ENCODE measurements around the gene CAPN10.
A peak's percentile ranks its signal among the peaks of the same experiment; 100 is the strongest.
"Not testable (repeated sequence)": the region's sequence is repeated elsewhere in the genome, so short reads cannot be mapped to it uniquely, and the experiment has no call there.

CAPN10 gene

DNA sequence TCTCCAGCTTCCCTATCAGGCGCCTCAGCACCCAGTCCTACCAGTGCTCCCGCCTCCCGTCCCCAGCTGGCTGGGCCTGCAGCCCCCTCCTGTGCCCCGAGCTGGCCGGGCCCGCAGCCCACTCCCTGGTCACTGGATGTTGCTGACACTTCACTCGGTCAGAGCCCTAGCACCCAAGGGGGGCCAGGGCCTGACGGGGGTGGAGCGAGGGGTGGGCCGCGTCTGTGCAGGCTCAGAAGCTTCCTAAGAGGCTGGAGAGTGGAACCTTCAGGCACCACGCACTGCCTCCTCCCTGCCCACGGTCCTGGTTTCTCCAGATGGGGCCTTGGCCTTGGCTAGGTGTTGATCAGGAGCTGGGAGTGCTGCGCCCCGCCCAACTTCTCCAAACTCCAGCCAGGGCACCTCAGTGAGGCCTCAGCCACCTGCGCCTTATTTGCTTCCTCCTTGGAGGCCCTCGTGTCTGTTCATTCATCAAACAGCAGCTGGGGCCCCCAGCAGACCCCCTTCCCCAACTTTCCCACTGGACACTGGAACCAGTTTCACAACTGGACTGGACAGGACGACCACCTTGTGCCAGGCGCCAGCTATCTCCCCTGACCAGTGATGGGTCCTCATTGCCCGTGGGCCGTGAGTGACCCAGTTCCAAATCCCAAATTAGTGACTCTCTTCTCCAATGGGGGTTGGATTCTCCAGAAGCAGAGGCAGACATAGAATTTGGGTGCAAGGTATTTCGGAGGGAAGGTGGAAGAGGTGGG lies 16.7 kb downstream of the CAPN10 start:
- no peak for DNase-seq (ENCODE audit: low read depth)

DNA sequence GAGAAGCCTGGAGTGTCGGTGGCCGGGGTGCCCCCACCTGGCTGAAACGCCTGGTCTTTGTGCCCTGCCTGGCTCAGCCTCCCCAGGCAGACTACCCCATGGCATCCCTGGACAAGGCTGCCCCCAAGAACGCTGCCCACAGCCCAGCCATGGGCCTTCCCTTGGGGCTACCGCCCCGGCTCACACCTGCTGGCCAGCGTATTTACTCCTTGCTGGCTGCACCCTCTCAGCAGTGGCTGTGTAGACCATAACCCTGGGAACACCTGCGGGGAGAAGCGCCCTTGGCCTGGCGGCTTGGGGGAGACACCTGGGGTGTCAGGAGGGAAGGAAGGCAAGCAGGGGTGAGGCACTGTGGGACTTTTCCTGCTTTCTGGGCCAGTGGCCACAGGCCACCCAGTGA lies 17.3 kb downstream of the CAPN10 start:
- DNase-seq (ENCODE audit: low read depth) = no peak

GRCh38 chr2:240604291-240604938 lies 17.9 kb downstream of the CAPN10 start:
- no peak for DNase-seq (ENCODE audit: low read depth)

GRCh38 chr2:240604939-240605716 lies 18.6 kb downstream of the CAPN10 start:
- no peak for DNase-seq (ENCODE audit: low read depth)

GRCh38 chr2:240605867-240606743 lies 19.6 kb downstream of the CAPN10 start:
- DNase-seq (ENCODE audit: low read depth) = no peak

DNA sequence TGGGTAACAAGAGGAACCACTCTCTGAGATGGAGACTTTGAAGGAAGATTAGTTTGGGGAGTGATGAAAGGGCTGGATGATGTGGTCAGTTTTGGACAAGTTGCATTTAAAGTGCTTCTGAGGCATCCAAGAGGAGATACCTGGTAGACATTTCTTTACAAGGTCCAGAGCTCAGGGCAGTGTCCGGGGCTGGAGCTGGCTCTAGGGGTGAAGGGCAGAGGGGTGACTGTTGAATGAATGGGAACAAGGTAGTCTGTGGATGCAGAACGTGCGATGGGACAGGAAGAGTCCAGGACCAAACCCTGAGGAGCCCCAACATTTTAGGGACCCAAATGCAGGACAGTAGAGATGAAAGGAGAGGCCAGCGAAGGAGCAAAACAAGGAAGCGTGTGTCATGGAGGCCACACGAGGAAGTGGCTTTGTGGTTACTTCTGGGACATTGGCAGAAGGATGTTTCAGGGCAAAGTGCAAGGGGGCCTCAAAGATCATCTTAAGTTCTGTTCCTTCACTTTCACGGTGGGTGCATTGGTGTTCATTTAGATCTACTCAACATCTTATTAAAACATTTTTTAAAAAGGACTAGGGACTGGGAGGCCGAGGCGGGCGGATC lies 25.2 kb downstream of the CAPN10 start:
- DNase-seq (ENCODE audit: low read depth) = no peak

- DNase-seq (ENCODE audit: low read depth) = no peak
Measured at GRCh38 chr2:240613781-240614180, 27.2 kb downstream of the CAPN10 start.

- DNase-seq (ENCODE audit: low read depth) = no peak
Measured at GRCh38 chr2:240614391-240614790, 27.9 kb downstream of the CAPN10 start.

DNA sequence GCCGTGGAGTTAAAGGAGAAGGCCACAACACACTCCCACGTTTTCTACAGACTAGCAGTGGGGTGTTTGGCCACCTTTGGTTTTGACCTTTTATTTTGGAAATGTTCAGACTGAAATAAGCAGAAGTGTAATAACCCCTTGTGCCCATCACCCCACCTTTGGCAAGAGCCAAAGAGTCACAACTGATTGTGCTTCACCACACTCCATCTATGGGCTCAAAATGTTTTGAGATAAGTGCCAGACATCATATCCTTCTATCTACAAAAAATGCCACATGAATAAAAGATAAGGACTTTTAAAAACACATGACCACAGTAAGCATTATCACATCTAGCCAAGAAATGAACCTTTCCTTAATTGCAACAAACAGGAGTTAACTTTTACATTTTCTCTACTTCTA lies 28.9 kb downstream of the CAPN10 start:
- no peak for DNase-seq (ENCODE audit: low read depth)

DNA sequence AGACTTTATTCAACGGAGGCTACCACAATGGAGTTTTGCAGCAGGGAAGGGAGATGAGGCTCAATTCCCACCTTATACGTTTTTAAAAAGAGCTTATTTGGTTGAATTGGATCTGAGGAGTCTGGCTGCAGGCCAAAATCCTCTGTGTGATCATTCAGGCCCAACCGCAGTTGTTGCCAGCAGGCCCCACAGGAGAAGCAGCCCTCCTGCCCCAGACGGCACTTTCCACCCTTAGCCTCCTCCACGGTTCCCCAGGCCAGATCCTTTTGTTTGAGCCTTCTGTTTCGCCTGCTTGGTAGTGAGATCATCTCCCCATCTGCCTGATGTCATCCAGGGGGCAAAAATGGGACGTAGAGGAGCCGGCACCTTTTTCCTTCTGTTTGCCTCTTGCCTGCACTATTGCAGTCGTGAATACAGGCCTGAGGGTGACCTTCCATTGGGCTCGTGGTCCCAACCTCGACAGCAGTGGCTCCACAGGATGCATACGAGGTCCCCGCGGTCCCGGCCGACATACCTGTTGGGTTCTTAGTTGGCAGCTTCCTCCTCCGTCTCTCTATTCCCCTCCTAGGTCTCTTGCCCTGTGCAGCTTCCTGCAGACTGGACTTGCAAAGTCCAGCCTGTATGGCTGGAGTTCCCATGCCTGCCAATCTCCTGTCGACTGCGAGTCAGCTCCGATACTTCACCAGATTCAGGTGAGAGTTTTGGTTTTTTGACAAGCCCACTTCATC lies 29.4 kb downstream of the CAPN10 start:
- no peak for DNase-seq (ENCODE audit: low read depth)

- not testable (repeated sequence) for DNase-seq (ENCODE audit: low read depth)
Measured at GRCh38 chr2:240616860-240617666, 30.5 kb downstream of the CAPN10 start.

DNA sequence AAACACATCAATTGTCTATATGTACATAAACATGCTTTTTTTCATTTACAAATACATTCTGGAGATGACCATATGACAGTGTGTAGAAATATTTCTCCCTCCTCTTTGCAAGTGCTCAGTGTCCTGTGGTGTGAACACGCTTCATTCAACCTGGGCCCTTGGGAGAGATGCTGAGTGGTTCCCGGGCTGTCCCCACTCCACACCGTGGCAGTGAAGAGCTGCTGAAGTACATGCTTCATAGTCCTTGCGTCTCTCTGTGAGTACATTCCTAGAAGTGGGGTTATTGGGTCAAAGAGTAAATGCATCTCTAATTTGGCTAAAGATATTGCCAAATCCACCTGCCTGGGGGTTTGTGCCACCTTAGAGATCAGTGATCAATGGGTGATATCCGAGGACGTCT lies 32.2 kb downstream of the CAPN10 start:
- DNase-seq (ENCODE audit: low read depth) = no peak

GRCh38 chr2:240619506-240620148 lies 33.1 kb downstream of the CAPN10 start:
- DNase-seq (ENCODE audit: low read depth) = no peak

DNA sequence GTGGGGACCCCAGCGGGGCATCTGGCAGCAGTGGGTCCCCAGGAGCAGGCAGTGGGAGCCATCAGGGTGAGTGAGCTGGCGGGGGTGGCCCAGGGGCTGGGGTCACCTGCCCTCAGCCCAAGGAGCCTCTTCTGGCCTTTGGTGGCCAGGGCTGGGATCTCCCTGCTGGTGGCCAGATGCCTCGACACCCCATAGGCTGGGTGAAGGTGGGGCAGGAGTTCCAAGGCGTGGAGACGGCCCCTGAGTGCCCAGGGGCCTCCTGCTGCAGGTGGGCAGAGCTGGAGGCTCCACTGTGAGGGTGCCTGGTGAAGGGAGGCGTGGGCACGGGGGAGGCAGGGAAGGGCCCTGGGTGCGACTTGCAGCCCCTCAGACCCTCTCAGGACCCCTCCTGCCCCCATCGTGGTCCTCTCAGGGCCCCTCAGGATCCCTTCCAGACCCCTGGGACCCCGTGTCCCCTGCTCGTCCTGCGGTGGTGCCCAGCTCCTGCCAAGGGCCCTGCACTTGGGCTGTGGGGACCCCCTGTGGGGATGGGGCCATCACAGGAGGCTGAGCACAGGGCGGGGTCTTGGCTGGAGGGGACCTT lies 33.7 kb downstream of the CAPN10 start:
- no peak for DNase-seq (ENCODE audit: low read depth)

DNA sequence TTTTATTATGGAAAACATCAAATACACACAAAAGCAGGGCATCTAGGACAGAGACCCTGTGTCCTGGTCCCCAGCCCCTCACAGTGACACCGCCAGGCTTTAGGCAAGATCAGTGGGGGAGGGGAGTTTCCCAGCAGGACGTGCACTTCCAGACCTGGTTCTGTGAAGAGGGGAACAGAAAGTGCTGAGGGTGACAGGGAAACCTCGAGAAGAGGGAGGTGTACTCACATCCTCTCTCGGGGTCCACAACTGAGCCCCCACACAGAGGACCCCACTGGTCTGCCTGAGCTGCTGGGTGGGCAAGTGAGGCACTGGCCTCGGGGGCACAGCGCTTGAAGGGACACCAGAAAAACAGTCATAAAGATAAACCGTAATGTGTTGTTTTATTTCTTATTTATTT lies 34.3 kb downstream of the CAPN10 start:
- DNase-seq (ENCODE audit: low read depth) = no peak

DNA sequence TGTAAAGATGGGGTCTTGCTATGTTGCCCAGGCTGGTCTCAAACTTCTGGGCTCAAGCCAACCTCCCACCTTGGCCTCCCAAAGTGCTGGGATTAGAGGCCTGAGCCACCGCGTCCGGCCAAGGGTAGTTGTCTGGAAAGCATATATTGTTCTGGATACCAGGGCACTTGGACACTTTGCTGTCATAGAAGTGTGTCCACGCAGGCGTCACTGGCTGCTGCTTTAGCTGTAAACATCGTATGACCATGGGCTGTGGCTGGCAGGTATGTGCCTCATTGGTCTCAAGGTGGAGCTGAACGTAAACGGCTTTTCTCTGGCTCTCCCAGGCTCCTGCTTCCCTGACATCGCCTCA lies 35.5 kb downstream of the CAPN10 start:
- no peak for DNase-seq (ENCODE audit: low read depth)

DNA sequence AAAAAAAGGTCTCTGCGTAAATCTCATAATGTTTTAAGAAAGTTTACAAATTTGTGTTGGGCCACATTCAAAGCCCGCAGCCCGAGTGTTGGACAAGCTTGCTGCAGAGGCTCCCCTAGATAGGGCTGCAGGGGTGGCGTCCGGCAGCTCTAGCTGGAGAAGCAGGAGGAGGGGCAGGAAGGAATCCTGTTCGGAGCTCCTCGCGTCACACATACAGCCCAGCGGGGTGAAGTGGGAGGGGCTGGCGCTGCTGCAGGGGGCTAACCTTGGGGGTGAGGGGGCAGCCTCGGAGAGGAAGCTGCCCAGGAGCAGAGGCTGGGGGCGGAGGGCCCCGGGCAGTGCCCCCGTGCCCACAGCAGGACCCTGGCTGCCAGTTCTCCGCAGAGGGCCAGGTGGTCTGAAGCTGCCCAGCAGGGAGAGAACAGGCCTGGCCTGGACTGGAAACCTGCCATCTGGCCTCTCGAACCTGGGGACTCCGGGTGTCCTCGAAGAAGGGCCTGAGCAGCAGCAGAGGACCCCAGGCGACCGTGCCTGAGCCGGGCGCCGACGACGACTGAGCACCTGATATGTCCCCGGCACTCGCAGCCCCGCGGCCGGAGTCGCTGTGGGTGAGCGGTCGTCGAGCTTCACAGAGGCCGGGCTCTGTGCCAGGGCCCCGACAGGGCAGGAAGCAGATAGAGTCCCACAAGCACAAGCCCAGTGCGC lies 36.1 kb downstream of the CAPN10 start:
- DNase-seq (ENCODE audit: low read depth) = peak; percentile 40

- DNase-seq (ENCODE audit: low read depth) = no peak
Measured at GRCh38 chr2:240623531-240624010, 37.0 kb downstream of the CAPN10 start.
